ENCODE measurements around the gene HSPA4L.

HSPA4L gene

GRCh38 chr4:127772769-127773671, 9.1 kb upstream of the HSPA4L start:
- H3K27ac Mint-ChIP-seq = no peak overlapping the region
- no peaks in the 10 kb centered on the region for H3K36me3 Mint-ChIP-seq (ENCODE audit: low read depth)
- no peaks in the 10 kb centered on the region for H3K4me1 Mint-ChIP-seq
- no peak for DNase-seq
- no peaks in the 10 kb centered on the region for H3K9me3 Mint-ChIP-seq
- H3K4me3 Mint-ChIP-seq = no peak overlapping the region
- TF ChIP-seq CTCF (IDR thresholded peaks at IDR 0.05) = no peak
- H3K27me3 Mint-ChIP-seq (ENCODE audit: low read depth, poor library complexity) = peaks cover 6% of the 10 kb centered on the region

- Mint-ChIP-seq H3K36me3 (ENCODE audit: low read depth) (no peaks in the 10 kb centered on the region), H3K9me3 (peaks cover under 1% of the 10 kb centered on the region), H3K27ac (no peak overlapping the region), H3K27me3 (ENCODE audit: low read depth, poor library complexity) (peaks cover 16% of the 10 kb centered on the region), H3K4me1 (no peaks in the 10 kb centered on the region), H3K4me3 (no peak overlapping the region)
- no peak for DNase-seq
- no peak for TF ChIP-seq CTCF (IDR thresholded peaks at IDR 0.05)
Observed at GRCh38 chr4:127775843-127776242, 6.3 kb upstream of the HSPA4L start.

GRCh38 chr4:127776620-127777019, 5.5 kb upstream of the HSPA4L start:
- H3K4me3 Mint-ChIP-seq = no peak overlapping the region
- peaks cover 21% of the 10 kb centered on the region for H3K27me3 Mint-ChIP-seq (ENCODE audit: low read depth, poor library complexity)
- TF ChIP-seq CTCF (IDR thresholded peaks at IDR 0.05) = no peak
- no peak for DNase-seq
- H3K36me3 Mint-ChIP-seq (ENCODE audit: low read depth) = no peaks in the 10 kb centered on the region
- peaks cover 5% of the 10 kb centered on the region for H3K9me3 Mint-ChIP-seq
- no peak overlapping the region for H3K27ac Mint-ChIP-seq
- H3K4me1 Mint-ChIP-seq = no peaks in the 10 kb centered on the region

GRCh38 chr4:127777487-127777886, 4.6 kb upstream of the HSPA4L start:
- no peak for TF ChIP-seq CTCF (IDR thresholded peaks at IDR 0.05)
- no peak overlapping the region for H3K27ac Mint-ChIP-seq
- DNase-seq = no peak
- H3K36me3 Mint-ChIP-seq (ENCODE audit: low read depth) = no peaks in the 10 kb centered on the region
- peaks cover 5% of the 10 kb centered on the region for H3K9me3 Mint-ChIP-seq
- peaks cover 25% of the 10 kb centered on the region for H3K27me3 Mint-ChIP-seq (ENCODE audit: low read depth, poor library complexity)
- peaks cover 1% of the 10 kb centered on the region for H3K4me1 Mint-ChIP-seq
- H3K4me3 Mint-ChIP-seq = no peak overlapping the region

GRCh38 chr4:127778102-127778501, 4.0 kb upstream of the HSPA4L start:
- peaks cover 31% of the 10 kb centered on the region for H3K27me3 Mint-ChIP-seq (ENCODE audit: low read depth, poor library complexity)
- H3K4me3 Mint-ChIP-seq = no peak overlapping the region
- no peak overlapping the region for H3K27ac Mint-ChIP-seq
- H3K36me3 Mint-ChIP-seq (ENCODE audit: low read depth) = no peaks in the 10 kb centered on the region
- peaks cover 8% of the 10 kb centered on the region for H3K4me1 Mint-ChIP-seq
- H3K9me3 Mint-ChIP-seq = peaks cover 5% of the 10 kb centered on the region
- no peak for TF ChIP-seq CTCF (IDR thresholded peaks at IDR 0.05)
- DNase-seq = no peak

GRCh38 chr4:127780598-127780997, 1.5 kb upstream of the HSPA4L start:
- Mint-ChIP-seq H3K36me3 (ENCODE audit: low read depth) (no peaks in the 10 kb centered on the region), H3K4me1 (peaks cover 12% of the 10 kb centered on the region), H3K27me3 (ENCODE audit: low read depth, poor library complexity) (peaks cover 56% of the 10 kb centered on the region), H3K9me3 (peaks cover 5% of the 10 kb centered on the region), H3K27ac (no peak overlapping the region), H3K4me3 (peak overlapping the region; percentile 74)
- TF ChIP-seq CTCF (IDR thresholded peaks at IDR 0.05) = no peak
- DNase-seq = no peak

All from nephron progenitor cell (in vitro differentiated cells).